IMR-90 (cell line): ENCODE results near the gene ADGRB3. TPM values are rescaled to one million over a fixed set of nuclear protein-coding genes. Genes with fewer than 3 reads are reported as not detected.

Experiments
- ATAC-seq: fragments of 200-7000 bp; cut with Tn5 transposase; 2 replicates; pipeline ENCODE4 v1.9.1; 2020; ENCODE audit warnings: low read depth, mild to moderate bottlenecking, moderate library complexity
- BruUV-seq: library from RNA; stranded (reverse); fragments of 400-500 nt; replicated peaks from 2 replicates; lab custom pipeline; 2021; lab: Mats Ljungman, UMichigan
- CTCF ChIA-PET: fragments of 300-600 bp; formaldehyde crosslinking; extraction: SDS; loops from one replicate; lab custom pipeline; 2021; ENCODE audit warnings: antibody characterized with exemption; lab: Yijun Ruan, JAX
- POLR2A ChIA-PET: fragments of 300-600 bp; sonication (Branson Sonifier 250); formaldehyde crosslinking; loops from one replicate; lab custom pipeline; 2022; ENCODE audit warnings: antibody characterized with exemption; ENCODE audit not compliant: unreplicated experiment; lab: Charles Lee
- DNase-seq: peaks from one replicate; pipeline ENCODE4 v3.0.0; 2013
- H2AFZ ChIP-seq: replicated peaks from 2 replicates; pipeline ENCODE3; 2013; ENCODE audit warnings: low read length, mild to moderate bottlenecking; ENCODE audit not compliant: poor library complexity
- H2AK5ac ChIP-seq: 2 replicates; pipeline ENCODE4 v1.6.1; 2013; ENCODE audit warnings: low read depth, low read length, inconsistent platforms
- H2AK9ac ChIP-seq: replicated peaks from 2 replicates; pipeline ENCODE3; 2013; ENCODE audit warnings: mild to moderate bottlenecking, low read depth, low read length, moderate library complexity; ENCODE audit not compliant: poor library complexity
- H2BK120ac ChIP-seq: 2 replicates; pipeline ENCODE4 v1.6.1; 2013; ENCODE audit warnings: low read depth, low read length, inconsistent platforms
- H2BK15ac ChIP-seq: 3 replicates; pipeline ENCODE4 v1.6.1; 2013; ENCODE audit warnings: low read depth, low read length, inconsistent platforms
- H2BK20ac ChIP-seq: 2 replicates; pipeline ENCODE4 v1.6.1; 2013; ENCODE audit warnings: low read depth, mild to moderate bottlenecking, inconsistent platforms, low read length, moderate library complexity
- H2BK5ac ChIP-seq: 2 replicates; pipeline ENCODE4 v1.6.1; 2013; ENCODE audit warnings: mild to moderate bottlenecking, low read depth, low read length, inconsistent platforms; ENCODE audit not compliant: poor library complexity, severe bottlenecking
- H3K14ac ChIP-seq: replicated peaks from 2 replicates; pipeline ENCODE4 v1.6.1; 2013; ENCODE audit warnings: low read depth, low read length, inconsistent platforms
- H3K18ac ChIP-seq: 2 replicates; pipeline ENCODE4 v1.6.1; 2013; ENCODE audit warnings: low read depth, low read length, control low read depth
- H3K23ac ChIP-seq: 2 replicates; pipeline ENCODE4 v1.6.1; 2013; ENCODE audit warnings: low read depth, low read length, inconsistent platforms
- H3K27ac ChIP-seq: 2 replicates; pipeline ENCODE4 v1.5.1; 2013; ENCODE audit warnings: mild to moderate bottlenecking, control low read depth, low read length; ENCODE audit not compliant: insufficient read depth
- H3K27me3 ChIP-seq: 2 replicates; pipeline ENCODE4 v1.6.1; 2013; ENCODE audit warnings: low read length; ENCODE audit not compliant: control insufficient read depth, insufficient read depth
- H3K36me3 ChIP-seq: 2 replicates; pipeline ENCODE4 v1.6.1; 2013; ENCODE audit warnings: low read length, mixed read lengths; ENCODE audit not compliant: control insufficient read depth, insufficient read depth
- H3K4ac ChIP-seq: 2 replicates; pipeline ENCODE4 v1.6.1; 2013; ENCODE audit warnings: low read depth, low read length, inconsistent platforms
- H3K4me1 ChIP-seq: 2 replicates; pipeline ENCODE4 v1.6.1; 2013; ENCODE audit warnings: low read length, mixed read lengths; ENCODE audit not compliant: control insufficient read depth, insufficient read depth
- H3K4me2 ChIP-seq: 2 replicates; pipeline ENCODE4 v1.6.1; 2013; ENCODE audit warnings: low read depth, mild to moderate bottlenecking, control low read depth, low read length, moderate library complexity
- H3K4me3 ChIP-seq: 2 replicates; pipeline ENCODE4 v1.5.1; 2013; ENCODE audit warnings: low read depth, mild to moderate bottlenecking, control low read depth, low read length, moderate library complexity; ENCODE audit not compliant: insufficient read depth
- H3K56ac ChIP-seq: 2 replicates; pipeline ENCODE4 v1.6.1; 2013; ENCODE audit warnings: low read length, inconsistent platforms; ENCODE audit not compliant: insufficient read depth; ENCODE audit errors: extremely low read depth
- H3K79me1 ChIP-seq, 2 experiments: 2 replicates each; pipeline ENCODE4 v1.6.1; 2013; ENCODE audit warnings: low read length in 2 of 2, inconsistent platforms in 1 of 2, low read depth in 1 of 2
- H3K9ac ChIP-seq: 2 replicates; pipeline ENCODE4 v1.6.1; 2013; ENCODE audit warnings: low read depth, low read length, control low read depth
- H3K9me1 ChIP-seq: 2 replicates; pipeline ENCODE4 v1.6.1; 2013; ENCODE audit warnings: low read length, inconsistent platforms; ENCODE audit not compliant: insufficient read depth
- H3K9me3 ChIP-seq: 2 replicates; pipeline ENCODE4 v1.6.1; 2013; ENCODE audit warnings: low read length; ENCODE audit not compliant: control insufficient read depth, insufficient read depth
- H4K20me1 ChIP-seq: 2 replicates; pipeline ENCODE4 v1.6.1; 2013; ENCODE audit warnings: low read length, inconsistent platforms; ENCODE audit not compliant: insufficient read depth
- H4K5ac ChIP-seq: 2 replicates; pipeline ENCODE4 v1.6.1; 2013; ENCODE audit warnings: mild to moderate bottlenecking, low read depth, low read length, control low read depth
- H4K8ac ChIP-seq, 2 experiments: 2 replicates each; pipeline ENCODE4 v1.6.1; 2013; ENCODE audit warnings: low read depth in 2 of 2, low read length in 2 of 2, control low read depth in 1 of 2, inconsistent platforms in 1 of 2
- H4K91ac ChIP-seq: 2 replicates; pipeline ENCODE4 v1.6.1; 2013; ENCODE audit warnings: low read depth, low read length, inconsistent platforms; ENCODE audit not compliant: insufficient read depth
- CEBPB ChIP-seq: IDR thresholded peaks from 2 replicates; pipeline ENCODE4 v1.6.1; 2012; ENCODE audit warnings: low read depth, low read length, improper control_type of control experiment
- FOS ChIP-seq: fragments of 150-350 bp; IDR thresholded peaks from 2 replicates; pipeline ENCODE4 v1.6.1; 2016; ENCODE audit warnings: low read depth, low read length
- MAFK ChIP-seq: IDR thresholded peaks from 2 replicates; pipeline ENCODE4 v1.6.1; 2012; ENCODE audit warnings: low read depth, low read length, improper control_type of control experiment
- MAZ ChIP-seq: IDR thresholded peaks from 2 replicates; pipeline ENCODE4 v1.6.1; 2012; ENCODE audit warnings: low read depth, mild to moderate bottlenecking, low read length, improper control_type of control experiment, moderate library complexity, borderline replicate concordance
- NFE2L2 ChIP-seq: fragments of 150-350 bp; IDR thresholded peaks from 2 replicates; pipeline ENCODE4 v1.6.1; 2016; ENCODE audit warnings: low read depth, mild to moderate bottlenecking, low read length
- POLR2A ChIP-seq: IDR thresholded peaks from 2 replicates; pipeline ENCODE4 v1.6.1; 2012; ENCODE audit warnings: mild to moderate bottlenecking, low read depth, low read length
- RCOR1 ChIP-seq: IDR thresholded peaks from 2 replicates; pipeline ENCODE4 v1.6.1; 2012; ENCODE audit warnings: mild to moderate bottlenecking, low read length, improper control_type of control experiment; ENCODE audit not compliant: insufficient replicate concordance
- WGBS, 2 experiments: methylation state at CpG; one replicate each; pipeline versions ENCODE4 v1.1.5 to v1.1.7; 2013; ENCODE audit warnings: missing lambda C conversion rate in 2 of 2; ENCODE audit not compliant: insufficient read length in 1 of 2; ENCODE audit errors: extremely low coverage in 2 of 2; 5-methylcytosine and 5-hydroxymethylcytosine counted together
- dilution Hi-C: fragments of 300-500 bp; cut with HindIII; formaldehyde crosslinking; loops from one replicate; pipeline ENCODE4 v1.14.3; 2018; ENCODE audit warnings: low sequenced_read_pairs; ENCODE audit not compliant: unreplicated experiment
- in situ Hi-C: fragments of 300-500 bp; cut with MboI; formaldehyde crosslinking; loops from 3 replicates; pipeline ENCODE4 v1.14.3; 2019; ENCODE audit warnings: low sequenced_read_pairs, inconsistent platforms, mixed read lengths
- intact Hi-C: fragments of 100-400 bp; cut with micrococcal nuclease; formaldehyde crosslinking; loops from 2 replicates; pipeline ENCODE4 v1.10.0; 2022
- polyA plus RNA-seq, 3 experiments: library from polyadenylated mRNA; depleted of rRNA; stranded (reverse); fragments of >200 nt; gene quantifications; 2 replicates each; pipeline ENCODE4 v1.2.3, GENCODE V29; 2012; ENCODE audit warnings: low replicate concordance in 1 of 3
- total RNA-seq: library from RNA; depleted of rRNA; stranded (reverse); fragments of >200 nt; gene quantifications from 2 replicates; pipeline ENCODE4 v1.2.3, GENCODE V29; 2012
- TF ChIP-seq, protein P1 (sequence below): conservative IDR thresholded peaks from 2 replicates; pipeline ENCODE4 v1.5.1; 2012; ENCODE audit warnings: mild to moderate bottlenecking, low read depth, low read length, improper control_type of control experiment
- TF ChIP-seq, protein P2 (sequence below): fragments of 150-350 bp; IDR thresholded peaks from 2 replicates; pipeline ENCODE4 v1.6.1; 2016; ENCODE audit warnings: low read depth, mild to moderate bottlenecking, low read length, moderate library complexity, borderline replicate concordance

The ADGRB3 gene
- total and polyA plus RNA-seq, 2 of the 4 experiments (the other 2 are of a cell fraction), result not detected

DNA sequence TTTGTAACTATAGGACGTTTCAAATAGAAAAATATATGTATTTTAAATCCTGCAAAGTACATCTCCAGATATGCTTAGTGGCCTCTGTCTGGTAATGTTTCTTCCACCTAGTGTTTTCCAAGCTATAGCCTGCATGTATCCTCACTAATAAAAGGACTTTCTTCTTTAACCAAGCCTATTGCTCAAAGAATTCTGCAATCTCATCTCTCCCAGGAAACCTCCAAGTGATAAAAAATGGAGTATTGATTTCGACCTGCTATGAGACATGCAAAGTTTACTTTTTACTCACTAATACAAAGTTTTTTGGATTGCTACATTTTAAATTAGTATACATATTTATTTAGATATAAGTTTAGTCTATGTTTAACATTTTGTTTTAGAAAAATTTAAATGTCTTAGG is 23.3 kb downstream of the ADGRB3 start:
- no peak overlapping the region for H3K4me3 ChIP-seq
- H4K8ac ChIP-seq, result no peak overlapping the region
- H2BK5ac ChIP-seq, result no peak overlapping the region
- dilution Hi-C loops, result no loop called here
- in situ Hi-C loops, result no loop called here
- H3K14ac ChIP-seq, result no peak overlapping the region
- H2AK9ac ChIP-seq, result no peak overlapping the region
- no peak overlapping the region for H2AFZ ChIP-seq
- no peak overlapping the region for H3K56ac ChIP-seq
- H3K4me2 ChIP-seq, result no peak overlapping the region
- H4K5ac ChIP-seq, result no peak overlapping the region
- H3K18ac ChIP-seq, result no peak overlapping the region
- ATAC-seq, result no peak
- no peaks in the 10 kb centered on the region for H3K4me1 ChIP-seq
- H3K9ac ChIP-seq, result no peak overlapping the region
- no peaks in the 10 kb centered on the region for H3K36me3 ChIP-seq
- WGBS, 2 experiments, result no CpG with 5 or more reads among the region's 2 CpGs
- H2AK5ac ChIP-seq, result no peak overlapping the region
- ChIA-PET CTCF (no interaction called here), POLR2A (no interaction called here)
- no peaks in the 10 kb centered on the region for H4K20me1 ChIP-seq
- no peak overlapping the region for H4K91ac ChIP-seq
- no TSS peak for BruUV-seq
- H3K79me1 ChIP-seq, result no peaks in the 10 kb centered on the region
- no peaks in the 10 kb centered on the region for H3K9me3 ChIP-seq
- TF ChIP-seq, protein P1, sequence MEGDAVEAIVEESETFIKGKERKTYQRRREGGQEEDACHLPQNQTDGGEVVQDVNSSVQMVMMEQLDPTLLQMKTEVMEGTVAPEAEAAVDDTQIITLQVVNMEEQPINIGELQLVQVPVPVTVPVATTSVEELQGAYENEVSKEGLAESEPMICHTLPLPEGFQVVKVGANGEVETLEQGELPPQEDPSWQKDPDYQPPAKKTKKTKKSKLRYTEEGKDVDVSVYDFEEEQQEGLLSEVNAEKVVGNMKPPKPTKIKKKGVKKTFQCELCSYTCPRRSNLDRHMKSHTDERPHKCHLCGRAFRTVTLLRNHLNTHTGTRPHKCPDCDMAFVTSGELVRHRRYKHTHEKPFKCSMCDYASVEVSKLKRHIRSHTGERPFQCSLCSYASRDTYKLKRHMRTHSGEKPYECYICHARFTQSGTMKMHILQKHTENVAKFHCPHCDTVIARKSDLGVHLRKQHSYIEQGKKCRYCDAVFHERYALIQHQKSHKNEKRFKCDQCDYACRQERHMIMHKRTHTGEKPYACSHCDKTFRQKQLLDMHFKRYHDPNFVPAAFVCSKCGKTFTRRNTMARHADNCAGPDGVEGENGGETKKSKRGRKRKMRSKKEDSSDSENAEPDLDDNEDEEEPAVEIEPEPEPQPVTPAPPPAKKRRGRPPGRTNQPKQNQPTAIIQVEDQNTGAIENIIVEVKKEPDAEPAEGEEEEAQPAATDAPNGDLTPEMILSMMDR, result no peak
- TF ChIP-seq, protein P2, sequence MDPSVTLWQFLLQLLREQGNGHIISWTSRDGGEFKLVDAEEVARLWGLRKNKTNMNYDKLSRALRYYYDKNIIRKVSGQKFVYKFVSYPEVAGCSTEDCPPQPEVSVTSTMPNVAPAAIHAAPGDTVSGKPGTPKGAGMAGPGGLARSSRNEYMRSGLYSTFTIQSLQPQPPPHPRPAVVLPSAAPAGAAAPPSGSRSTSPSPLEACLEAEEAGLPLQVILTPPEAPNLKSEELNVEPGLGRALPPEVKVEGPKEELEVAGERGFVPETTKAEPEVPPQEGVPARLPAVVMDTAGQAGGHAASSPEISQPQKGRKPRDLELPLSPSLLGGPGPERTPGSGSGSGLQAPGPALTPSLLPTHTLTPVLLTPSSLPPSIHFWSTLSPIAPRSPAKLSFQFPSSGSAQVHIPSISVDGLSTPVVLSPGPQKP, result no peak
- no peak for TF ChIP-seq MAZ
- no peak for TF ChIP-seq RCOR1
- TF ChIP-seq CEBPB, result no peak
- no peak for TF ChIP-seq MAFK
- TF ChIP-seq NFE2L2, result no peak
- TF ChIP-seq POLR2A, result no peak
- TF ChIP-seq FOS, result no peak
- H3K27ac ChIP-seq, result no peak overlapping the region
- DNase-seq, result no peak
- no peaks in the 10 kb centered on the region for H3K9me1 ChIP-seq
- H3K4ac ChIP-seq, result no peak overlapping the region
- H3K27me3 ChIP-seq, result no peaks in the 10 kb centered on the region
- no peak overlapping the region for H3K23ac ChIP-seq
- H2BK120ac ChIP-seq, result no peak overlapping the region
- no peak overlapping the region for H2BK20ac ChIP-seq
- H2BK15ac ChIP-seq, result no peak overlapping the region
- intact Hi-C loops, result no loop called here
